Gastrocnemius medialis (tissue), 4 donors: Measurements from ENCODE around the gene DCAF6. TPM values are rescaled to one million over a fixed set of nuclear protein-coding genes. Genes with fewer than 3 reads are reported as not detected.

Experiments used
- ATAC-seq, 2 donors: fragments of 150-250 bp; one replicate each; pipeline ENCODE4 v1.9.1; 2016
- DNase-seq, 2 donors: peaks; one replicate each; pipeline ENCODE4 v3.0.0-alpha.2; 2019
- H3K27ac ChIP-seq, 4 donors: fragments of 200-600 bp; sonication (generic); 1 replicate in 1 of 4; 2 replicates in 3 of 4; pipeline ENCODE4 v1.5.1; 2016 to 2018; ENCODE audit warnings: mild to moderate bottlenecking in 2 of 4, moderate library complexity in 1 of 4
- H3K27me3 ChIP-seq, 3 donors: fragments of 200-600 bp; sonication (generic) in 2 of 3; 1 replicate in 1 of 3; 2 replicates in 2 of 3; pipeline versions ENCODE4 v1.5.1 to v1.6.0; 2016 to 2019; ENCODE audit warnings: mild to moderate bottlenecking in 1 of 3, moderate library complexity in 1 of 3
- H3K36me3 ChIP-seq, 2 donors: fragments of 200-600 bp; sonication (generic) in 1 of 2; one replicate each; pipeline ENCODE4 v1.5.1; 2017 to 2018
- H3K4me1 ChIP-seq, 2 donors: fragments of 200-600 bp; sonication (generic) in 1 of 2; one replicate each; pipeline ENCODE4 v1.5.1; 2016 to 2017; ENCODE audit warnings: mild to moderate bottlenecking in 2 of 2
- H3K4me3 ChIP-seq, 4 donors: fragments of 200-600 bp; sonication (generic) in 3 of 4; 1 replicate in 1 of 4; 2 replicates in 3 of 4; pipeline ENCODE4 v1.5.1; 2016 to 2019; ENCODE audit warnings: mild to moderate bottlenecking in 2 of 4
- H3K9me3 ChIP-seq, 3 donors: fragments of 200-600 bp; sonication (generic) in 2 of 3; 1 replicate in 1 of 3; 2 replicates in 2 of 3; pipeline ENCODE4 v1.5.1; 2016 to 2019
- POLR2A ChIP-seq, 2 donors: fragments of 450-650 bp; IDR thresholded peaks; one replicate each; pipeline ENCODE4 v1.6.1; 2017; ENCODE audit warnings: antibody characterized with exemption in 2 of 2, mild to moderate bottlenecking in 2 of 2, moderate library complexity in 2 of 2
- in situ Hi-C, 4 donors: fragments of 200-750 bp; cut with MboI; loops; one replicate each; pipeline versions ENCODE4 v1.15.0 to v1.8.0; 2017; ENCODE audit warnings: low sequenced_read_pairs in 4 of 4
- intact Hi-C: fragments of 100-400 bp; cut with DNase I; formaldehyde crosslinking; loops from one replicate; pipeline ENCODE4 v1.15.1; 2023; ENCODE audit warnings: low total_unique reads
- total RNA-seq, 4 donors: library from RNA; depleted of rRNA; stranded (reverse); fragments of >200 nt; gene quantifications; one replicate each; pipeline versions ENCODE4 v1.1.0 to v1.2.3, GENCODE V29; 2016
- TF ChIP-seq, protein P1 (sequence below), 5 experiments: fragments of 450-650 bp in 3 of 5; fragments of 200-600 bp in 2 of 5; sonication (generic) in 2 of 5; IDR thresholded peaks in 4 of 5; conservative IDR thresholded peaks in 1 of 5; 1 replicate in 4 of 5; 2 replicates in 1 of 5; pipeline ENCODE4 v1.5.1; 2016 to 2019; ENCODE audit warnings: antibody characterized with exemption in 5 of 5, mild to moderate bottlenecking in 3 of 5, moderate library complexity in 3 of 5

DCAF6 gene
- total RNA-seq, 4 donors from 2014 or later = 365 to 466 (median 389) TPM

DNA sequence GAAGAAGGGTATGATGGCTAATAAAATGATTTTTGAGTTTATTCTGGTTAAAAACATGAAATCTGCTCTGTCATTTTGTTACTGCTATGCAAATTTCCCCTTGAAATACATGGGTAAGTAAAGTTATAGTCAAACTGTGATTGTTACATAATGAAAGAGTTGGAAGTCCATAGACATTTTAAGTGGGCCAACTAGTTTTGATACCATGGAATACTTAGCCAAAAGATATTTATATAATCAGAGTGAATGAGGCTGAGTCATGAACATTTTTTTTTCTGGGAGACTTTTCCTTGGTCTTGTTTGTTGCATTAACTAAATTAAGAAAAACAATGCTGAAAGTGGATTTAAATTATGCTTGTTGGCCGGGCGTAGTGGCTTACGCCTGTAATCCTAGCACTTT, 58.6 kb downstream of the DCAF6 start:
- ATAC-seq (no peak), DNase-seq (no peak)
- H3K36me3 ChIP-seq = peaks cover 0 to 40% of the 10 kb centered on the region in 2 donors
- TF ChIP-seq POLR2A (IDR thresholded peaks at IDR 0.05) = no peak
- TF ChIP-seq, protein P1, sequence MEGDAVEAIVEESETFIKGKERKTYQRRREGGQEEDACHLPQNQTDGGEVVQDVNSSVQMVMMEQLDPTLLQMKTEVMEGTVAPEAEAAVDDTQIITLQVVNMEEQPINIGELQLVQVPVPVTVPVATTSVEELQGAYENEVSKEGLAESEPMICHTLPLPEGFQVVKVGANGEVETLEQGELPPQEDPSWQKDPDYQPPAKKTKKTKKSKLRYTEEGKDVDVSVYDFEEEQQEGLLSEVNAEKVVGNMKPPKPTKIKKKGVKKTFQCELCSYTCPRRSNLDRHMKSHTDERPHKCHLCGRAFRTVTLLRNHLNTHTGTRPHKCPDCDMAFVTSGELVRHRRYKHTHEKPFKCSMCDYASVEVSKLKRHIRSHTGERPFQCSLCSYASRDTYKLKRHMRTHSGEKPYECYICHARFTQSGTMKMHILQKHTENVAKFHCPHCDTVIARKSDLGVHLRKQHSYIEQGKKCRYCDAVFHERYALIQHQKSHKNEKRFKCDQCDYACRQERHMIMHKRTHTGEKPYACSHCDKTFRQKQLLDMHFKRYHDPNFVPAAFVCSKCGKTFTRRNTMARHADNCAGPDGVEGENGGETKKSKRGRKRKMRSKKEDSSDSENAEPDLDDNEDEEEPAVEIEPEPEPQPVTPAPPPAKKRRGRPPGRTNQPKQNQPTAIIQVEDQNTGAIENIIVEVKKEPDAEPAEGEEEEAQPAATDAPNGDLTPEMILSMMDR (IDR thresholded peaks at IDR 0.05 in 4 of 5, conservative IDR thresholded peaks at IDR 0.05 in 1 of 5) = no peak
- no peaks in the 10 kb centered on the region for H3K27me3 ChIP-seq
- intact Hi-C loops = no loop called here
- H3K9me3 ChIP-seq = no peaks in the 10 kb centered on the region
- in situ Hi-C loops = no loop called here
- H3K27ac ChIP-seq = peak overlapping the region in 3 of 4 donors; percentile 1 to 28 (median 23)
- H3K4me3 ChIP-seq = no peak overlapping the region
- H3K4me1 ChIP-seq = peaks cover 7 to 10% of the 10 kb centered on the region in 2 donors

DNA sequence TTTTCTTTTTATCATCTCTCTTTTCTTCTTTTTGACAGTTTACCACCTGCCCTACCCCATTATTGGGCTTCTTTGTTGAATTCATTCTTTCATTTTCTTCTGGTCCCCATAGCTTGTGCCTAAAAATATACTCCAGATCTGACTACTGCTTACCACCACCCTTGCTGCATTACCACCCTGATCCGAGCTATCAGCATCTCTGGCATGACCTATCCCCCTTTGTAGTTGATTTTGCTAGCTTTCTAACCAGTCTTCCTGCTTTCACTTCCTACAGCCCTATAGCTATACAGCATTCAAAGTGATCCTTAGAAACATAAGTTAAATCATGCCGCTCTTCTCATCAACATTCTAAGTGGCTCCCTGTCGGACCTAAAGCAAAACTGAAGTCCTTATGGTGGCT, 59.8 kb downstream of the DCAF6 start:
- no peak overlapping the region for H3K27ac ChIP-seq
- no peaks in the 10 kb centered on the region for H3K27me3 ChIP-seq
- in situ Hi-C loops (no loop called here), intact Hi-C loops (no loop called here)
- DNase-seq (no peak), ATAC-seq (no peak)
- H3K36me3 ChIP-seq = peaks cover 0 to 37% of the 10 kb centered on the region in 2 donors
- H3K4me1 ChIP-seq = peaks cover 7 to 10% of the 10 kb centered on the region in 2 donors
- no peak overlapping the region for H3K4me3 ChIP-seq
- no peaks in the 10 kb centered on the region for H3K9me3 ChIP-seq
- TF ChIP-seq POLR2A (IDR thresholded peaks at IDR 0.05) = no peak
- TF ChIP-seq, protein P1 (IDR thresholded peaks at IDR 0.05 in 4 of 5, conservative IDR thresholded peaks at IDR 0.05 in 1 of 5) = no peak

DNA sequence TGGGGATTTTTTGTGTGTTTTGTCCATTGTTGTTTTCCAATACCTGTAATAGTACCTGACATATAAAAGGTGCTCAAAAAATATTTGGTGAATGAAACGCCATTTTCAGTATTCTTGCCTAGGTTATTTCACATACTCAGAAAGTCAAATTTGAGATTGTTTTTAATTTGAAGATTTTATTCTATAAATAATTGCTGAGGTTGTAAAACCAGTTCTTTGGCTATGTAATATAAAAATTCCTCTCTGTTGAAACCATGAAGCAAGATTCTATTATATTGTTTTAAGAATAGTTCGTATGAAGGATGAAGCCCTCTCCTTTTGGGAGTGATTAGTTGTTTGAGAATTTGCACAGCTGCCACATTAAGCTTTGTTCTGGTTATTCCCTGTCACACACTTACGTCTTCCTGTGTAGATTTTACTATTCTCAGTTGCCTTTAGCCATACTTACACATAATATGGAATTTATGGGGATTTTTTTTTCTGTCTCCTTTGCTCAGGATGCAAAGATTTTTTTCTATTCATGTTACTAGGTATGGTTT, 60.6 kb downstream of the DCAF6 start:
- no peaks in the 10 kb centered on the region for H3K9me3 ChIP-seq
- peaks cover 0 to 29% of the 10 kb centered on the region in 2 donors for H3K36me3 ChIP-seq
- intact Hi-C loops = no loop called here
- no peak overlapping the region for H3K4me3 ChIP-seq
- DNase-seq (no peak), ATAC-seq (no peak)
- TF ChIP-seq, protein P1 (IDR thresholded peaks at IDR 0.05 in 4 of 5, conservative IDR thresholded peaks at IDR 0.05 in 1 of 5) = no peak
- no peak for TF ChIP-seq POLR2A (IDR thresholded peaks at IDR 0.05)
- peaks cover 7 to 10% of the 10 kb centered on the region in 2 donors for H3K4me1 ChIP-seq
- no peak overlapping the region for H3K27ac ChIP-seq
- H3K27me3 ChIP-seq = no peaks in the 10 kb centered on the region
- in situ Hi-C loops = no loop called here

DNA sequence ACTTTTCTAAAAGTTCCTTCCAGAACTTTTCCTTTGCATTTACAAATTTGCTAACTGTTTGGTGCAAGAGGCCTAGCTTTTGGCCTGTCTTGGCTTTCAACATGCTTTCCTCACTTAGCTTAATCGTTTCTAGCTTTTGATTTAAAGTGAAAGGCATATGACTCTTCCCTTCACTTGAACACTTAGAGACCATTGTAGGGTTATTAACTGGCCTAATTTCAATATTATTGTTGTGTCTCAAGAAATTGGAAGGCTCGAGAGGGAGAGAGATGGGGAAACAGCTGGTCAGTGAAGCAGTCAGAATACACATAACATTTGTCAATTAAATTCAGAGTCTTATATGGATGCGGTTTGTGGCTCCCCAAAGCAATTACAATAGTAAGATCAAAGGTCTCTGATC, 63.4 kb downstream of the DCAF6 start:
- no peak for DNase-seq
- H3K36me3 ChIP-seq = peaks cover 0 to 30% of the 10 kb centered on the region in 2 donors
- no peak overlapping the region for H3K27ac ChIP-seq
- in situ Hi-C loops (no loop called here), intact Hi-C loops (no loop called here)
- H3K4me1 ChIP-seq = peaks cover 4 to 6% of the 10 kb centered on the region in 2 donors
- no peaks in the 10 kb centered on the region for H3K9me3 ChIP-seq
- H3K27me3 ChIP-seq = no peaks in the 10 kb centered on the region
- no peak for ATAC-seq
- H3K4me3 ChIP-seq = no peak overlapping the region
- TF ChIP-seq POLR2A (IDR thresholded peaks at IDR 0.05) = no peak
- TF ChIP-seq, protein P1 (IDR thresholded peaks at IDR 0.05 in 4 of 5, conservative IDR thresholded peaks at IDR 0.05 in 1 of 5) = no peak

DNA sequence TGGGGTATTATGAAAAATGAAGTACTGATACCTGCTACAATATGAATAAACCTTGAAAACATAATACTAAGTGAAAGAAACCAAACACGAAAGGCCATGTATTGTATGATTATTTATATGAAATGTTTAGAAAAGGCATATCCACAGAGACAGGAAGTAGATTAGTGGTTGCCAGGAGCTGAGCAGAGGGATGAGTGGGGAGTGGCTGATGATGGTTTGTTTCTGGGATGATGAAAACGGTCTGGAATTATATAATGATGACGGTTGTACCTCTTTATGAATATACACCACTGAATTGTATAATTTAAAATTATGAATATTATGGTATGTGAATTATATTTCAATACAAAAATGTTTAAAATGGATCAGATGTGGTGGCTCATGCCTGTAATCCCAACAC, 64.2 kb downstream of the DCAF6 start:
- in situ Hi-C loops (no loop called here), intact Hi-C loops (no loop called here)
- H3K36me3 ChIP-seq = peaks cover 0 to 35% of the 10 kb centered on the region in 2 donors
- DNase-seq (no peak), ATAC-seq (no peak)
- no peaks in the 10 kb centered on the region for H3K27me3 ChIP-seq
- H3K4me3 ChIP-seq = no peak overlapping the region
- H3K9me3 ChIP-seq = no peaks in the 10 kb centered on the region
- no peaks in the 10 kb centered on the region for H3K4me1 ChIP-seq
- TF ChIP-seq POLR2A (IDR thresholded peaks at IDR 0.05) = no peak
- TF ChIP-seq, protein P1 (IDR thresholded peaks at IDR 0.05 in 4 of 5, conservative IDR thresholded peaks at IDR 0.05 in 1 of 5) = no peak
- H3K27ac ChIP-seq = no peak overlapping the region
